ENCODE results near the gene GID4.

The GID4 gene

GRCh38 chr17:17999364-18000029 lies 39.7 kb upstream of the GID4 start:
- TF ChIP-seq CREB1 (IDR thresholded peaks at IDR 0.05; ENCODE audit: low read depth), result no peak

- TF ChIP-seq TAF1 (IDR thresholded peaks at IDR 0.05; ENCODE audit: low read depth) (no peak), TCF12 (IDR thresholded peaks at IDR 0.05; ENCODE audit: low read depth) (no peak), TEAD4 (IDR thresholded peaks at IDR 0.05) (no peak), EGR1 (IDR thresholded peaks at IDR 0.05) (no peak), CEBPB (IDR thresholded peaks at IDR 0.05) (no peak), EP300 (IDR thresholded peaks at IDR 0.05; ENCODE audit: borderline replicate concordance) (no peak), FOXM1 (IDR thresholded peaks at IDR 0.05; ENCODE audit: borderline replicate concordance, low read depth) (no peak), USF1 (IDR thresholded peaks at IDR 0.05) (no peak), YY1 (IDR thresholded peaks at IDR 0.05; ENCODE audit: low read depth) (no peak), NFIC (IDR thresholded peaks at IDR 0.05) (no peak), ZBTB7A (IDR thresholded peaks at IDR 0.05; ENCODE audit: low read depth) (no peak)
Observed at GRCh38 chr17:18000030-18000408, 39.2 kb upstream of the GID4 start.

DNA sequence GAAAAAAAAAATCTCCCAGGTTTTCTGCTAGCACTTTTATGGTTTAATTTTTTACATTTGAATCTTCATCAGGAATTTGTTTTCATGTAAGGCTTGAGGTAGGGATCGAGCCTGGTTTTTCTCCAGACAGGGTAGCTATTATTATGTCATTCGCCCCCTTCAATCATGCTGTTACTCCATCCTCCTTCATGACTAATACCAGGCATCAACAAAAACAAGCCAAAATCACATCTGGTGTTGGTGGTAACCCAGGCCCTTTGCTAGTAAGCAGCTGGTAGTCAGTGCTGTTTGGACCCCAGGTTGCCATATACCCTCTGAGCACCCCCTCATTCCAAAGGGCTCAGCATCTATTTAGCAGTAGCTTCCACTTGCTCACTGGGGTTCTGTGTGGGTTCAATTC lies 37.0 kb upstream of the GID4 start:
- TF ChIP-seq RAD21 (IDR thresholded peaks at IDR 0.05; ENCODE audit: low read depth) (no peak), CEBPB (IDR thresholded peaks at IDR 0.05) (no peak), FOXM1 (IDR thresholded peaks at IDR 0.05; ENCODE audit: borderline replicate concordance, low read depth) (no peak)

- TF ChIP-seq TEAD4 (IDR thresholded peaks at IDR 0.05) (no peak), ZBTB7A (IDR thresholded peaks at IDR 0.05; ENCODE audit: low read depth) (no peak), FOXM1 (IDR thresholded peaks at IDR 0.05; ENCODE audit: borderline replicate concordance, low read depth) (no peak), RAD21 (IDR thresholded peaks at IDR 0.05; ENCODE audit: low read depth) (no peak), TAF1 (IDR thresholded peaks at IDR 0.05; ENCODE audit: low read depth) (no peak), CREB1 (IDR thresholded peaks at IDR 0.05; ENCODE audit: low read depth) (no peak), USF1 (IDR thresholded peaks at IDR 0.05) (no peak), EP300 (IDR thresholded peaks at IDR 0.05; ENCODE audit: borderline replicate concordance) (no peak), NFIC (IDR thresholded peaks at IDR 0.05) (no peak), TCF12 (IDR thresholded peaks at IDR 0.05; ENCODE audit: low read depth) (no peak), CEBPB (IDR thresholded peaks at IDR 0.05) (no peak)
Observed at GRCh38 chr17:18004345-18004744, 34.9 kb upstream of the GID4 start.

DNA sequence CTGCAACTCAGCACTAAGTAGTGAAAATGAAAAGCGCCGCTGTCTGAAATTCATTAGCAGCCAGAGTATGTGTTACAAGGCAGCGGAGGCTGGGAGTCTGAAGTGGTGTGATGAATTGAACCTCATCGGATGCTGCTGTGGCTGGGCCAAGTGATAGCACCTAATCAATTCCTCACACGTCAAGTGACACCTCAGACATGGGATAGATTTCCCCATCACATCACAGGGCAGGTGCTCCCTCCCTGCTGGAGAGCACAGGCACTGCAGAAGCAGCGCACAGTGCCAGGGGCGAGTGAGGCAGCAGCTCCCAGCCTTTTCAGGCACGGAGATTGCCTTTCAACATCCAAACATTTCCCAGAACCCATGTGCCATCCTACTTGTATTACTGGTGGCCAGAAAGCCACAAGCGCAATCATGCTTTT lies 34.3 kb upstream of the GID4 start:
- TF ChIP-seq, protein P1, sequence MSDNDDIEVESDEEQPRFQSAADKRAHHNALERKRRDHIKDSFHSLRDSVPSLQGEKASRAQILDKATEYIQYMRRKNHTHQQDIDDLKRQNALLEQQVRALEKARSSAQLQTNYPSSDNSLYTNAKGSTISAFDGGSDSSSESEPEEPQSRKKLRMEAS (IDR thresholded peaks at IDR 0.05), result no peak
- no peak for TF ChIP-seq CREB1 (IDR thresholded peaks at IDR 0.05; ENCODE audit: low read depth)
- no peak for TF ChIP-seq TCF12 (IDR thresholded peaks at IDR 0.05; ENCODE audit: low read depth)
- no peak for TF ChIP-seq REST (IDR thresholded peaks at IDR 0.05; ENCODE audit: low read depth)
- no peak for TF ChIP-seq EGR1 (IDR thresholded peaks at IDR 0.05)
- TF ChIP-seq NFIC (IDR thresholded peaks at IDR 0.05), result no peak
- TF ChIP-seq FOXM1 (IDR thresholded peaks at IDR 0.05; ENCODE audit: borderline replicate concordance, low read depth), result no peak
- TF ChIP-seq USF1 (IDR thresholded peaks at IDR 0.05), result no peak
- no peak for TF ChIP-seq CEBPB (IDR thresholded peaks at IDR 0.05)
- no peak for TF ChIP-seq TEAD4 (IDR thresholded peaks at IDR 0.05)

DNA sequence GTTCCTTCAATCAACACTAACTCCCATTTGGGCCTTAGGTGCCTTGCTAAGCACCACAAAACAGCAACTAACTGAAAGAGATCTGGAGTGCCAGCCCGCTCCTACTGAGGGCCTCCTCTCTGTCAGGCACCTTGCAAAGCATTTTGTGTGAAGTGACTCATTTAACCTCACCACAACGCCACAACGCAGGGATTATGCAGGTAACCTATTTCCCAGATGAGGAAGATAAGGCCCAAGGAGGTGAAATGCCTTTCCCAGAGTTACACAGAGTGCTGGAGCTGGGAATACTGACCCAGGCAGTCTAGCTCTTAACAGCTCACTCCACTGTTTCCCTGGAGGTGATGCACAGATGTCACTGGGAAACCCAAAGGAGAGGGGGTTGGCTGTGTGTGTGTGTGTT lies 33.7 kb upstream of the GID4 start:
- TF ChIP-seq CREB1 (IDR thresholded peaks at IDR 0.05; ENCODE audit: low read depth) (no peak), EP300 (IDR thresholded peaks at IDR 0.05; ENCODE audit: borderline replicate concordance) (no peak), TAF1 (IDR thresholded peaks at IDR 0.05; ENCODE audit: low read depth) (no peak), FOXM1 (IDR thresholded peaks at IDR 0.05; ENCODE audit: borderline replicate concordance, low read depth) (no peak), USF1 (IDR thresholded peaks at IDR 0.05) (no peak), TEAD4 (IDR thresholded peaks at IDR 0.05) (no peak), REST (IDR thresholded peaks at IDR 0.05; ENCODE audit: low read depth) (no peak), EGR1 (IDR thresholded peaks at IDR 0.05) (no peak), RAD21 (IDR thresholded peaks at IDR 0.05; ENCODE audit: low read depth) (no peak), ZBTB7A (IDR thresholded peaks at IDR 0.05; ENCODE audit: low read depth) (no peak), YY1 (IDR thresholded peaks at IDR 0.05; ENCODE audit: low read depth) (no peak), NFIC (IDR thresholded peaks at IDR 0.05) (no peak), CEBPB (IDR thresholded peaks at IDR 0.05) (no peak)
